ENCODE measurements around the gene USP7.
"Not testable (repeated sequence)": the region's sequence is repeated elsewhere in the genome, so short reads cannot be mapped to it uniquely, and the experiment has no call there.

USP7 gene

GRCh38 chr16:8872967-8873865 lies 90.5 kb downstream of the USP7 start:
- no peak for DNase-seq

- DNase-seq: no peak
Observed at GRCh38 chr16:8872071-8872470, 91.6 kb downstream of the USP7 start.

GRCh38 chr16:8869988-8870241 lies 93.8 kb downstream of the USP7 start:
- not testable (repeated sequence) for DNase-seq

- DNase-seq: no peak
Observed at GRCh38 chr16:8869212-8869987, 94.3 kb downstream of the USP7 start.

GRCh38 chr16:8868416-8869211 lies 95.1 kb downstream of the USP7 start, which contains the start of gene CARHSP1:
Gene CARHSP1, minus strand, starts transcription at chr16:8869006. Its CDS starts 9,678 bp downstream, at chr16:8859328.
- DNase-seq: peak; percentile 95

- no peak for DNase-seq
Observed at GRCh38 chr16:8867932-8868415, 95.7 kb downstream of the USP7 start.

GRCh38 chr16:8867216-8867931 lies 96.3 kb downstream of the USP7 start:
- peak; percentile 30 for DNase-seq

GRCh38 chr16:8866884-8867215 lies 96.9 kb downstream of the USP7 start:
- DNase-seq: no peak

GRCh38 chr16:8866118-8866883 lies 97.4 kb downstream of the USP7 start:
- DNase-seq: peak; percentile 46

- no peak for DNase-seq
Observed at GRCh38 chr16:8865145-8865882, 98.4 kb downstream of the USP7 start.

GRCh38 chr16:8864480-8865110 lies 99.1 kb downstream of the USP7 start:
- DNase-seq: no peak

GRCh38 chr16:8863594-8864424 lies 99.9 kb downstream of the USP7 start:
- DNase-seq: no peak

GRCh38 chr16:8862309-8863130 lies 101.2 kb downstream of the USP7 start:
- DNase-seq: no peak

- no peak for DNase-seq
Observed at GRCh38 chr16:8861563-8862308, 102.0 kb downstream of the USP7 start.

GRCh38 chr16:8859913-8860881 lies 103.5 kb downstream of the USP7 start:
- DNase-seq: no peak

Data from COR-L47 (cell line).